HepG2 (cell line): ENCODE data around the gene STOM. TPM values are rescaled to one million over a fixed set of nuclear protein-coding genes. Genes with fewer than 3 reads are reported as not detected.

ENCODE experiments used
- ATAC-seq: fragments of 200-7000 bp; cut with Tn5 transposase; 3 replicates; pipeline ENCODE4 v1.9.1; 2020; ENCODE audit warnings: mild to moderate bottlenecking, moderate library complexity
- BruUV-seq: library from RNA; stranded (reverse); fragments of 400-500 nt; replicated peaks from 2 replicates; lab custom pipeline; 2021; lab: Mats Ljungman, UMichigan
- CTCF ChIA-PET: fragments of 300-600 bp; formaldehyde crosslinking; extraction: SDS; loops from one replicate; lab custom pipeline; 2021; ENCODE audit warnings: low total read pairs, inconsistent platforms, low intra/inter-chr PET ratio; lab: Yijun Ruan, JAX
- POLR2A ChIA-PET: fragments of 350-600 bp; sonication (Branson Sonifier 250); formaldehyde crosslinking; loops from one replicate; lab custom pipeline; 2020; ENCODE audit warnings: antibody characterized with exemption, inconsistent platforms; lab: Yijun Ruan, JAX
- DNase-seq: peaks from one replicate; pipeline ENCODE4 v3.0.0-alpha.2; 2015; ENCODE audit warnings: low spot score
- FAIRE-seq: peaks from 3 replicates; lab custom pipeline; 2011; peaks lifted over from hg19 to GRCh38; lab: Jason Lieb, UNC
- H2AFZ ChIP-seq: one replicate; pipeline ENCODE4 v1.6.1; 2011; ENCODE audit warnings: low read length, inconsistent platforms
- H3K27ac ChIP-seq: fragments of 300-600 bp; 3 replicates; pipeline ENCODE4 v1.8.0; 2011; ENCODE audit warnings: mixed run types, mild to moderate bottlenecking, mixed read lengths, low read length, inconsistent platforms; ENCODE audit not compliant: insufficient read depth; ENCODE audit errors: extremely low read length
- H3K27me3 ChIP-seq, 2 experiments: fragments of 200-600 bp in 1 of 2; 2 replicates in 1 of 2; 3 replicates in 1 of 2; pipeline versions ENCODE4 v1.6.0 to v1.8.0; 2011; ENCODE audit warnings: low read length in 2 of 2, mild to moderate bottlenecking in 2 of 2, moderate library complexity in 2 of 2, inconsistent platforms in 1 of 2; ENCODE audit not compliant: insufficient read depth in 2 of 2, control insufficient read depth in 1 of 2
- H3K36me3 ChIP-seq, 2 experiments: fragments of 200-600 bp in 1 of 2; replicated peaks in 1 of 2; 2 replicates in 1 of 2; 3 replicates in 1 of 2; pipeline versions ENCODE4 v1.5.1 to v1.8.0; 2011; ENCODE audit warnings: low read length in 2 of 2, inconsistent platforms in 1 of 2; ENCODE audit not compliant: insufficient read depth in 2 of 2, control insufficient read depth in 1 of 2
- H3K4me1 ChIP-seq: 2 replicates; pipeline ENCODE4 v1.5.1; 2012; ENCODE audit warnings: low read length, inconsistent platforms; ENCODE audit not compliant: insufficient read depth
- H3K4me2 ChIP-seq: 2 replicates; pipeline ENCODE4 v1.6.0; 2011; ENCODE audit warnings: low read depth, low read length, inconsistent platforms
- H3K4me3 ChIP-seq, 3 experiments: fragments of 200-600 bp in 1 of 3; sonication (generic), shearing (Covaris generic) in 1 of 3; replicated peaks in 1 of 3; 2 replicates each; pipeline ENCODE4 v1.5.1; 2011 to 2016; ENCODE audit warnings: low read length in 3 of 3, inconsistent platforms in 2 of 3, low read depth in 2 of 3, mild to moderate bottlenecking in 2 of 3, control low read depth in 1 of 3, mixed read lengths in 1 of 3; ENCODE audit not compliant: insufficient read depth in 1 of 3
- H3K79me2 ChIP-seq: one replicate; pipeline ENCODE4 v1.6.1; 2011; ENCODE audit warnings: low read length, inconsistent platforms; ENCODE audit not compliant: insufficient read depth
- H3K9ac ChIP-seq: 2 replicates; pipeline ENCODE4 v1.6.0; 2011; ENCODE audit warnings: mild to moderate bottlenecking, low read depth, low read length, inconsistent platforms; ENCODE audit not compliant: insufficient read depth
- H3K9me3 ChIP-seq: 2 replicates; pipeline ENCODE4 v1.5.1; 2012; ENCODE audit warnings: mild to moderate bottlenecking, low read length
- H4K20me1 ChIP-seq: 2 replicates; pipeline ENCODE4 v1.6.0; 2011; ENCODE audit warnings: inconsistent platforms, mild to moderate bottlenecking, low read length, moderate library complexity; ENCODE audit not compliant: insufficient read depth
- ATF4 ChIP-seq, 2 experiments: fragments of 450-650 bp in 1 of 2; sonication (generic) in 1 of 2; formaldehyde crosslinking; IDR thresholded peaks; 2 replicates each; pipeline versions ENCODE4 v1.5.0 to v1.8.0; 2020 to 2022; ENCODE audit warnings: mild to moderate bottlenecking in 1 of 2, missing genetic modification reagents in 1 of 2
- BATF2 ChIP-seq: sonication (generic); formaldehyde crosslinking; IDR thresholded peaks from 2 replicates; pipeline ENCODE4 v1.8.0; 2022; ENCODE audit warnings: mild to moderate bottlenecking, missing genetic modification reagents, moderate library complexity
- CCDC6 ChIP-seq: sonication (generic); formaldehyde crosslinking; IDR thresholded peaks from 2 replicates; pipeline ENCODE4 v1.8.1; 2022; ENCODE audit warnings: mild to moderate bottlenecking, missing genetic modification reagents, moderate library complexity
- DNMT3B ChIP-seq: conservative IDR thresholded peaks from 2 replicates; pipeline ENCODE4 v1.6.1; 2016; ENCODE audit warnings: missing biosample characterization, control low read depth
- GATAD1 ChIP-seq: IDR thresholded peaks from 2 replicates; pipeline ENCODE4 v1.6.1; 2016; ENCODE audit warnings: missing genetic modification reagents, missing compliant biosample characterization
- IRX3 ChIP-seq: sonication (generic); formaldehyde crosslinking; IDR thresholded peaks from 2 replicates; pipeline ENCODE4 v1.8.1; 2023; ENCODE audit warnings: mild to moderate bottlenecking, low read depth, missing genetic modification reagents, borderline replicate concordance
- NFE2 ChIP-seq: sonication (generic); formaldehyde crosslinking; IDR thresholded peaks from 2 replicates; pipeline ENCODE4 v1.4.0; 2020; ENCODE audit warnings: missing genetic modification reagents
- NFIC ChIP-seq: IDR thresholded peaks from 2 replicates; pipeline ENCODE4 v1.6.1; 2012; ENCODE audit warnings: mild to moderate bottlenecking, low read length, inconsistent platforms
- TERF1 ChIP-seq: sonication (generic); formaldehyde crosslinking; IDR thresholded peaks from 2 replicates; pipeline ENCODE4 v1.8.0; 2022; ENCODE audit warnings: mild to moderate bottlenecking, missing genetic modification reagents, moderate library complexity
- TSC22D2 ChIP-seq: sonication (generic); formaldehyde crosslinking; IDR thresholded peaks from 2 replicates; pipeline ENCODE4 v1.5.1; 2020; ENCODE audit warnings: missing genetic modification reagents, mild to moderate bottlenecking, borderline replicate concordance
- U2AF1 ChIP-seq: fragments of 200-400 bp; formaldehyde crosslinking; optimal IDR thresholded peaks from 2 replicates; pipeline ENCODE3; 2017; ENCODE audit warnings: mild to moderate bottlenecking, low read depth, low read length
- ZBTB14 ChIP-seq: sonication (generic); formaldehyde crosslinking; IDR thresholded peaks from 2 replicates; pipeline ENCODE4 v1.4.0; 2020; ENCODE audit warnings: missing genetic modification reagents
- ZBTB21 ChIP-seq: sonication (generic); formaldehyde crosslinking; IDR thresholded peaks from 2 replicates; pipeline ENCODE4 v1.4.0; 2020; ENCODE audit warnings: missing genetic modification reagents
- ZFP1 ChIP-seq: IDR thresholded peaks from 2 replicates; pipeline ENCODE4 v1.6.1; 2016
- ZFY ChIP-seq: sonication (generic); formaldehyde crosslinking; IDR thresholded peaks from 2 replicates; pipeline ENCODE4 v1.4.0; 2020; ENCODE audit warnings: missing genetic modification reagents
- ZGPAT ChIP-seq: IDR thresholded peaks from 2 replicates; pipeline ENCODE4 v1.6.1; 2016; ENCODE audit warnings: mild to moderate bottlenecking
- ZNF331 ChIP-seq: sonication (generic); formaldehyde crosslinking; IDR thresholded peaks from 2 replicates; pipeline ENCODE4 v1.4.0; 2020; ENCODE audit warnings: missing genetic modification reagents
- ZNF501 ChIP-seq: sonication (generic); formaldehyde crosslinking; IDR thresholded peaks from 2 replicates; pipeline ENCODE4 v1.5.1; 2020; ENCODE audit warnings: mild to moderate bottlenecking, moderate library complexity, missing genetic modification reagents
- ZNF510 ChIP-seq: sonication (generic); formaldehyde crosslinking; IDR thresholded peaks from 2 replicates; pipeline ENCODE4 v1.4.0; 2020; ENCODE audit warnings: low read depth, mild to moderate bottlenecking, missing genetic modification reagents
- ZSCAN9 ChIP-seq: IDR thresholded peaks from 2 replicates; pipeline ENCODE4 v1.6.1; 2016; ENCODE audit warnings: borderline replicate concordance
- WGBS: methylation state at CpG from one replicate; pipeline ENCODE4 v1.1.6; 2017; ENCODE audit warnings: low lambda C conversion rate; 5-methylcytosine and 5-hydroxymethylcytosine counted together
- in situ Hi-C: cut with HindIII; loops from 2 replicates; pipeline ENCODE4 v1.10.0; 2017; ENCODE audit warnings: low pct_unique_long_range_greater_than_20kb; ENCODE audit not compliant: extremely low pct_ligation_motif_present
- intact Hi-C: fragments of 100-400 bp; cut with micrococcal nuclease; formaldehyde crosslinking; loops from one replicate; pipeline ENCODE4 v1.10.0; 2022; ENCODE audit not compliant: unreplicated experiment
- polyA plus RNA-seq, 8 experiments: library from polyadenylated mRNA; depleted of rRNA in 3 of 8; stranded (reverse) in 7 of 8; unstranded in 1 of 8; fragments of >200 nt; fragmentation: Illumina TruSeq in 4 of 8; extraction: Trizol in 4 of 8; gene quantifications; 2 replicates each; pipeline versions ENCODE4 v1.2.1 to v1.2.3, GENCODE V29; 2011 to 2016; ENCODE audit warnings: low read depth in 4 of 8, missing spikeins in 1 of 8, mixed read lengths in 1 of 8; ENCODE audit not compliant: insufficient read depth in 1 of 8
- total RNA-seq, 5 experiments: library from RNA; depleted of rRNA; stranded (reverse); fragments of >200 nt; fragmentation: Illumina TruSeq; extraction: Trizol; gene quantifications; 2 replicates each; pipeline ENCODE4 v1.2.3, GENCODE V29; 2016; ENCODE audit warnings: low read depth in 1 of 5

The STOM gene
- total and polyA plus RNA-seq, 2 of the 13 experiments (the other 11 are each of a cell fraction or from before 2014, with no cell fraction given), result 43.6 to 165 TPM

GRCh38 chr9:121336665-121337064 is 33.4 kb downstream of the STOM start:
- ATAC-seq (no peak), FAIRE-seq (no peak), DNase-seq (no peak)
- Histone ChIP-seq H3K27ac (no peak overlapping the region), H3K79me2 (no peaks in the 10 kb centered on the region), H2AFZ (no peak overlapping the region), H3K4me1 (no peaks in the 10 kb centered on the region), H3K9ac (no peak overlapping the region), H3K9me3 (no peaks in the 10 kb centered on the region), H3K4me3 (no peak overlapping the region), H3K4me2 (no peak overlapping the region), H3K36me3 (peaks cover 10 to 30% of the 10 kb centered on the region in 2 experiments), H3K27me3 (no peaks in the 10 kb centered on the region), H4K20me1 (no peaks in the 10 kb centered on the region)
- in situ Hi-C loops, result no loop called here
- ChIA-PET POLR2A (no interaction called here), CTCF (no interaction called here)
- intact Hi-C loops, result no loop called here
- TF ChIP-seq ZSCAN9 (CRISPR knock-in tag) (no peak), ZBTB21 (CRISPR knock-in tag) (no peak), ZNF510 (CRISPR knock-in tag) (no peak), CCDC6 (no peak), ZFY (CRISPR knock-in tag) (no peak), IRX3 (CRISPR knock-in tag) (no peak), ZFP1 (CRISPR knock-in tag) (no peak), ZGPAT (CRISPR knock-in tag) (no peak), U2AF1 (no peak), TERF1 (no peak), ZNF331 (CRISPR knock-in tag) (no peak), ZNF501 (CRISPR knock-in tag) (no peak), BATF2 (no peak), NFIC (no peak), TSC22D2 (CRISPR knock-in tag) (no peak), DNMT3B (no peak), GATAD1 (CRISPR knock-in tag) (no peak), NFE2 (CRISPR knock-in tag) (no peak), ZBTB14 (CRISPR knock-in tag) (no peak), ATF4 (CRISPR knock-in tag; IDR thresholded peaks at IDR 0.05) (no peak)
- no TSS peak for BruUV-seq
- WGBS, result 100% methylated on average over 4 of the region's 4 CpGs
